HEK293T (cell line): ENCODE data around the gene B3GNT2.
"Not testable (repeated sequence)": the region's sequence is repeated elsewhere in the genome, so short reads cannot be mapped to it uniquely, and the experiment has no call there.

ENCODE experiments used
- CTCF ChIA-PET: fragments of 350-600 bp; formaldehyde crosslinking; extraction: SDS; loops from one replicate; lab custom pipeline; 2021; ENCODE audit warnings: antibody characterized with exemption, inconsistent platforms; lab: Yijun Ruan, JAX
- POLR2A ChIA-PET: fragments of 350-600 bp; formaldehyde crosslinking; extraction: SDS; loops from one replicate; lab custom pipeline; 2020; ENCODE audit warnings: antibody characterized with exemption, inconsistent platforms; lab: Yijun Ruan, JAX
- DNase-seq: peaks from one replicate; pipeline ENCODE4 v3.0.0; 2012; ENCODE audit warnings: mixed read lengths; ENCODE audit errors: extremely low spot score
- ARNT ChIP-seq: fragments of 450-650 bp; IDR thresholded peaks from 2 replicates; pipeline ENCODE4 v1.6.1; 2017; ENCODE audit warnings: mild to moderate bottlenecking
- BHLHE40 ChIP-seq: fragments of 450-650 bp; IDR thresholded peaks from 2 replicates; pipeline ENCODE4 v1.6.1; 2016; ENCODE audit warnings: mild to moderate bottlenecking, moderate library complexity, borderline replicate concordance
- CTBP1 ChIP-seq: fragments of 450-650 bp; IDR thresholded peaks from 2 replicates; pipeline ENCODE4 v1.6.1; 2016; ENCODE audit warnings: borderline replicate concordance
- ELF4 ChIP-seq: fragments of 450-650 bp; IDR thresholded peaks from 2 replicates; pipeline ENCODE4 v1.6.1; 2017; ENCODE audit warnings: antibody characterized with exemption
- FOXA1 ChIP-seq: fragments of 450-650 bp; IDR thresholded peaks from 2 replicates; pipeline ENCODE4 v1.6.1; 2016; ENCODE audit warnings: mild to moderate bottlenecking
- FOXK2 ChIP-seq: fragments of 450-650 bp; IDR thresholded peaks from 2 replicates; pipeline ENCODE4 v1.6.1; 2016; ENCODE audit warnings: mild to moderate bottlenecking
- FOXM1 ChIP-seq: fragments of 450-650 bp; IDR thresholded peaks from 2 replicates; pipeline ENCODE4 v1.6.1; 2017; ENCODE audit warnings: mild to moderate bottlenecking, borderline replicate concordance
- HDGF ChIP-seq: fragments of 450-650 bp; IDR thresholded peaks from 2 replicates; pipeline ENCODE4 v1.6.1; 2017; ENCODE audit warnings: antibody characterized with exemption, borderline replicate concordance
- L3MBTL2 ChIP-seq: fragments of 450-650 bp; conservative IDR thresholded peaks from 2 replicates; pipeline ENCODE4 v1.6.1; 2016; ENCODE audit warnings: mild to moderate bottlenecking
- LEF1 ChIP-seq: fragments of 450-650 bp; IDR thresholded peaks from 2 replicates; pipeline ENCODE4 v1.6.1; 2017; ENCODE audit warnings: mild to moderate bottlenecking, borderline replicate concordance
- NFRKB ChIP-seq: fragments of 450-650 bp; IDR thresholded peaks from 2 replicates; pipeline ENCODE4 v1.6.1; 2016; ENCODE audit warnings: mild to moderate bottlenecking, moderate library complexity
- SP1 ChIP-seq: fragments of 450-650 bp; IDR thresholded peaks from 2 replicates; pipeline ENCODE4 v1.6.1; 2017
- SUZ12 ChIP-seq: fragments of 450-650 bp; IDR thresholded peaks from 2 replicates; pipeline ENCODE4 v1.6.1; 2016; ENCODE audit warnings: mild to moderate bottlenecking
- TARDBP ChIP-seq: fragments of 450-650 bp; IDR thresholded peaks from 2 replicates; pipeline ENCODE4 v1.6.1; 2016
- ZNF384 ChIP-seq: fragments of 450-650 bp; IDR thresholded peaks from 2 replicates; pipeline ENCODE4 v1.6.1; 2016
- TF ChIP-seq, protein P1 (sequence below): fragments of 450-650 bp; IDR thresholded peaks from 2 replicates; pipeline ENCODE4 v1.6.1; 2016

B3GNT2 gene

GRCh38 chr2:62265106-62265505 is 69.2 kb downstream of the B3GNT2 start:
- TF ChIP-seq HDGF (no peak), FOXM1 (no peak), NFRKB (no peak), TARDBP (no peak), SUZ12 (no peak), L3MBTL2 (no peak)
- ChIA-PET CTCF (no interaction called here), POLR2A (no interaction called here)
- no peak for DNase-seq

DNA sequence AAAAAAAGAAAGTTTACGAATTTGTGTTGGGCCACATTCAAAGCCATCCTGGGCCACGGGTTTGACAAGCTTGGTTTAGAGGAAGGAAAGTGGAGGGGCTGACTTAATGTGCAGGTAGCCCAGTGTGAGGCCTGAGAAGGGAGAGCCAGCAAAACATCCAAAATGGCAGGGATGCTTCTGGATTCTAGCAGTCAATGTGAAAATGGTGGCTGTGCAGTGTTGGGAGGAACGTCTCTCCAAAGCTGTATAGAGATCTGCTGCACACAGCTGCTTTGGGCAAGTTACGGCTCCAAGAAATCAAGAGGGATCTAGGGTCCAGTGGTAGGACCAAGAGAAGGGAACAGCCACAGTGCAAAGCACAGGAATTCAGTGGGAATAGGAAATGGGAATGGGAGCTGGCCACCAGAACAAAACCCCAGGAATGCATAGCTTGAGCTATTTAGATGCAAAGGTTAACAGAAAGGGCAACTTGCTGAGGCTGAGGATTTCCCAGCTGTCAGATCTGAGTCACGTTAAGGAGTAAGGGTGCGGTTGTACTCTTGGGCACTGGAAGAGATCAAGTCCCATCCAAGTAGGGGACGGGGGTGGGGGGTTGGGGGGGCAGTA is 70.6 kb downstream of the B3GNT2 start:
- POLR2A ChIA-PET: no interaction called here
- TF ChIP-seq FOXA1: no peak
- TF ChIP-seq L3MBTL2: no peak
- no peak for TF ChIP-seq ZNF384
- TF ChIP-seq, protein P1, sequence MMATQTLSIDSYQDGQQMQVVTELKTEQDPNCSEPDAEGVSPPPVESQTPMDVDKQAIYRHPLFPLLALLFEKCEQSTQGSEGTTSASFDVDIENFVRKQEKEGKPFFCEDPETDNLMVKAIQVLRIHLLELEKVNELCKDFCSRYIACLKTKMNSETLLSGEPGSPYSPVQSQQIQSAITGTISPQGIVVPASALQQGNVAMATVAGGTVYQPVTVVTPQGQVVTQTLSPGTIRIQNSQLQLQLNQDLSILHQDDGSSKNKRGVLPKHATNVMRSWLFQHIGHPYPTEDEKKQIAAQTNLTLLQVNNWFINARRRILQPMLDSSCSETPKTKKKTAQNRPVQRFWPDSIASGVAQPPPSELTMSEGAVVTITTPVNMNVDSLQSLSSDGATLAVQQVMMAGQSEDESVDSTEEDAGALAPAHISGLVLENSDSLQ: no peak
- TF ChIP-seq ELF4: no peak
- TF ChIP-seq LEF1: no peak
- TF ChIP-seq BHLHE40: no peak
- no peak for TF ChIP-seq TARDBP
- CTCF ChIA-PET: no interaction called here
- DNase-seq: no peak

- no peak for DNase-seq
- TF ChIP-seq L3MBTL2: no peak
- TF ChIP-seq ARNT: no peak
- no peak for TF ChIP-seq HDGF
- no peak for TF ChIP-seq NFRKB
- TF ChIP-seq BHLHE40: no peak
- no peak for TF ChIP-seq TARDBP
- no peak for TF ChIP-seq LEF1
- no peak for TF ChIP-seq SUZ12
- no peak for TF ChIP-seq CTBP1
- TF ChIP-seq ZNF384: no peak
- TF ChIP-seq, protein P1: no peak
- TF ChIP-seq FOXA1: no peak
- ChIA-PET CTCF (no interaction called here), POLR2A (no interaction called here)
Measured at GRCh38 chr2:62267696-62268095, 71.8 kb downstream of the B3GNT2 start.

GRCh38 chr2:62268681-62269188 is 72.8 kb downstream of the B3GNT2 start:
- POLR2A ChIA-PET, CTCF ChIA-PET: not testable (repeated sequence)

DNA sequence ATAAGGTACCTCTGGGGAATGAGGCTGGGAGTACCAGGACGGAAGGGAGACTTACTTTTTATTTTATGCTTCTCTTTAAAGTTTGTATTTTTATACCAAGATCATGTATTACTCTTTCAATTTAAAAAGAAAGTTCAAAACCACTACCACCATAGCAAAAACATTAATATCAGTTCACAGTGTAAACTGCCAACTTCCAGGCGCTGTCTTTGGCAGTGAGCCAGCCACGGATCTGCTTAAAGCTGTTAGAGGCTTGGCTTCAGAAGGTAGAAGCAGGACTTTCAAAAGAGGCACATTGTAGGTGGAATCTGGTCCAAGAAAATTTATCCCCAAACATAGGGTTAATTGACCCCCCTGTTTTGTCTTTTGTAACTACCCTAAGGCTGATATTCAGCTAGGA is 74.8 kb downstream of the B3GNT2 start:
- CTCF ChIA-PET: no interaction called here

More at GRCh38 chr2:62268681-62269188, 72.8 kb downstream of the B3GNT2 start:
- not testable (repeated sequence) for DNase-seq

More for the DNA sequence above, 74.8 kb downstream of the B3GNT2 start:
- TF ChIP-seq ZNF384: no peak
- TF ChIP-seq BHLHE40: no peak
- TF ChIP-seq SUZ12: no peak
- no peak for TF ChIP-seq L3MBTL2
- TF ChIP-seq CTBP1: no peak
- TF ChIP-seq NFRKB: no peak
- no peak for TF ChIP-seq HDGF
- TF ChIP-seq TARDBP: no peak
- TF ChIP-seq FOXA1: no peak
- no peak for TF ChIP-seq LEF1
- TF ChIP-seq, protein P1: no peak
- no peak for TF ChIP-seq SP1
- no peak for TF ChIP-seq FOXK2
- TF ChIP-seq ELF4: no peak
- no peak for TF ChIP-seq ARNT
- no peak for TF ChIP-seq FOXM1
- POLR2A ChIA-PET: no interaction called here
- DNase-seq: no peak
